Breast epithelium (tissue), 4 donors: ENCODE results near the gene SLAIN2. TPM values are rescaled to one million over a fixed set of nuclear protein-coding genes. Genes with fewer than 3 reads are reported as not detected.
"Not testable (repeated sequence)": the region's sequence is repeated elsewhere in the genome, so short reads cannot be mapped to it uniquely, and the experiment has no call there.

ENCODE experiments used
- DNase-seq, 2 donors: peaks; one replicate each; pipeline ENCODE4 v3.0.0-alpha.2; 2019; ENCODE audit warnings: low spot score in 2 of 2
- H3K27ac ChIP-seq, 2 donors: fragments of 200-600 bp; sonication (generic) in 1 of 2; one replicate each; pipeline ENCODE4 v1.5.1; 2016 to 2019; ENCODE audit warnings: mild to moderate bottlenecking in 1 of 2
- H3K27me3 ChIP-seq, 2 donors: fragments of 200-600 bp; sonication (generic) in 1 of 2; one replicate each; pipeline versions ENCODE4 v1.5.1 to v1.6.0; 2017 to 2019; ENCODE audit warnings: control low read depth in 1 of 2, mild to moderate bottlenecking in 1 of 2
- H3K36me3 ChIP-seq: fragments of 200-600 bp; one replicate; pipeline ENCODE4 v1.5.1; 2019
- H3K4me1 ChIP-seq, 2 donors: fragments of 200-600 bp; sonication (generic); one replicate each; pipeline ENCODE4 v1.5.1; 2016 to 2019; ENCODE audit warnings: control low read depth in 1 of 2
- H3K4me3 ChIP-seq, 3 donors: fragments of 200-600 bp; sonication (generic); 1 replicate in 2 of 3; 2 replicates in 1 of 3; pipeline ENCODE4 v1.5.1; 2016 to 2019; ENCODE audit warnings: mild to moderate bottlenecking in 3 of 3, moderate library complexity in 2 of 3
- H3K9me3 ChIP-seq, 2 donors: fragments of 200-600 bp; sonication (generic) in 1 of 2; one replicate each; pipeline ENCODE4 v1.5.1; 2016 to 2019; ENCODE audit warnings: control low read depth in 1 of 2
- POLR2A ChIP-seq: fragments of 450-650 bp; IDR thresholded peaks from one replicate; pipeline ENCODE4 v1.6.1; 2016; ENCODE audit warnings: antibody characterized with exemption, mild to moderate bottlenecking, moderate library complexity
- POLR2AphosphoS5 ChIP-seq, 3 donors: sonication (generic); formaldehyde crosslinking; IDR thresholded peaks; one replicate each; pipeline ENCODE4 v1.6.1; 2017; ENCODE audit warnings: antibody characterized with exemption in 3 of 3
- intact Hi-C: fragments of 100-400 bp; cut with DNase I; formaldehyde crosslinking; loops from one replicate; pipeline ENCODE4 v1.15.1; 2023; ENCODE audit warnings: low total_unique reads
- total RNA-seq, 3 donors: library from RNA; depleted of rRNA; stranded (reverse); fragments of >200 nt; gene quantifications; one replicate each; pipeline ENCODE4 v1.1.0, GENCODE V29; 2016
- TF ChIP-seq, protein P1 (sequence below), 3 donors: fragments of 450-650 bp; IDR thresholded peaks; one replicate each; pipeline ENCODE4 v1.5.1; 2016 to 2017; ENCODE audit warnings: antibody characterized with exemption in 3 of 3, mild to moderate bottlenecking in 3 of 3, moderate library complexity in 3 of 3

SLAIN2 gene
- total RNA-seq, 3 donors from 2014 or later = 41.6 to 76.6 (median 76.5) TPM

GRCh38 chr4:48299560-48299959 is 41.8 kb upstream of the SLAIN2 start:
- no peak overlapping the region for H3K4me3 ChIP-seq
- intact Hi-C loops = no loop called here
- no peak overlapping the region for H3K27ac ChIP-seq
- no peak for DNase-seq
- no peaks in the 10 kb centered on the region for H3K9me3 ChIP-seq
- no peak for TF ChIP-seq POLR2AphosphoS5 (IDR thresholded peaks at IDR 0.05)
- TF ChIP-seq, protein P1, sequence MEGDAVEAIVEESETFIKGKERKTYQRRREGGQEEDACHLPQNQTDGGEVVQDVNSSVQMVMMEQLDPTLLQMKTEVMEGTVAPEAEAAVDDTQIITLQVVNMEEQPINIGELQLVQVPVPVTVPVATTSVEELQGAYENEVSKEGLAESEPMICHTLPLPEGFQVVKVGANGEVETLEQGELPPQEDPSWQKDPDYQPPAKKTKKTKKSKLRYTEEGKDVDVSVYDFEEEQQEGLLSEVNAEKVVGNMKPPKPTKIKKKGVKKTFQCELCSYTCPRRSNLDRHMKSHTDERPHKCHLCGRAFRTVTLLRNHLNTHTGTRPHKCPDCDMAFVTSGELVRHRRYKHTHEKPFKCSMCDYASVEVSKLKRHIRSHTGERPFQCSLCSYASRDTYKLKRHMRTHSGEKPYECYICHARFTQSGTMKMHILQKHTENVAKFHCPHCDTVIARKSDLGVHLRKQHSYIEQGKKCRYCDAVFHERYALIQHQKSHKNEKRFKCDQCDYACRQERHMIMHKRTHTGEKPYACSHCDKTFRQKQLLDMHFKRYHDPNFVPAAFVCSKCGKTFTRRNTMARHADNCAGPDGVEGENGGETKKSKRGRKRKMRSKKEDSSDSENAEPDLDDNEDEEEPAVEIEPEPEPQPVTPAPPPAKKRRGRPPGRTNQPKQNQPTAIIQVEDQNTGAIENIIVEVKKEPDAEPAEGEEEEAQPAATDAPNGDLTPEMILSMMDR (IDR thresholded peaks at IDR 0.05) = no peak
- no peak for TF ChIP-seq POLR2A
- no peaks in the 10 kb centered on the region for H3K27me3 ChIP-seq
- no peaks in the 10 kb centered on the region for H3K4me1 ChIP-seq
- no peaks in the 10 kb centered on the region for H3K36me3 ChIP-seq

DNA sequence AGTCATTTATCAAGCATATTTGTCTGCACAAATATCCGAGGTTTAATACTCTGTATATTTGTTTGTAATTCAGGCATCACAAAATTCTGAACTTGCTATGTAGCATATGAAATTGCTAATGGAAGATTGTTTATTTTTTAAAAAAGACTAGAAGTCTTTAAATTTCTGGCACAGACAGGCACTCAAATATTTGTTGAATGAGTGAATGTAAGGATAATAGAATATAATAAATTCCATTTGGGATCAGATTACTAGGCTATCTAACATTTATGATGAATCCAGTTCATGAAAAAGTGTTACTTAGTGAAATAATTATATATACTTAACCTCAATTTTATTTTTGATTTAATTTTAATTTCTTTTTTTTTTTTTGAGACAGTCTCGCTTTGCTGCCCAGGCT is 41.3 kb upstream of the SLAIN2 start:
- intact Hi-C loops = no loop called here
- no peak overlapping the region for H3K27ac ChIP-seq
- no peaks in the 10 kb centered on the region for H3K36me3 ChIP-seq
- TF ChIP-seq POLR2A = no peak
- no peak for TF ChIP-seq POLR2AphosphoS5 (IDR thresholded peaks at IDR 0.05)
- TF ChIP-seq, protein P1 (IDR thresholded peaks at IDR 0.05) = no peak
- no peaks in the 10 kb centered on the region for H3K27me3 ChIP-seq
- DNase-seq = no peak
- no peaks in the 10 kb centered on the region for H3K9me3 ChIP-seq
- H3K4me3 ChIP-seq = no peak overlapping the region
- H3K4me1 ChIP-seq = no peaks in the 10 kb centered on the region

- H3K9me3 ChIP-seq = no peaks in the 10 kb centered on the region
- no peaks in the 10 kb centered on the region for H3K36me3 ChIP-seq
- TF ChIP-seq POLR2AphosphoS5 (IDR thresholded peaks at IDR 0.05) (no peak), POLR2A (no peak)
- no peak overlapping the region for H3K27ac ChIP-seq
- intact Hi-C loops = no loop called here
- no peak overlapping the region for H3K4me3 ChIP-seq
- no peak for DNase-seq
- no peaks in the 10 kb centered on the region for H3K27me3 ChIP-seq
- no peaks in the 10 kb centered on the region for H3K4me1 ChIP-seq
These were observed 35.8 kb upstream of the SLAIN2 start for GRCh38 chr4:48305508-48305907.

GRCh38 chr4:48307528-48307927 is 33.8 kb upstream of the SLAIN2 start:
- Histone ChIP-seq H3K36me3 (no peaks in the 10 kb centered on the region), H3K27ac (no peak overlapping the region), H3K9me3 (no peaks in the 10 kb centered on the region), H3K4me1 (no peaks in the 10 kb centered on the region), H3K4me3 (no peak overlapping the region), H3K27me3 (no peaks in the 10 kb centered on the region)
- DNase-seq = no peak
- intact Hi-C loops = no loop called here
- no peak for TF ChIP-seq POLR2A
- TF ChIP-seq, protein P1 (IDR thresholded peaks at IDR 0.05) = no peak
- TF ChIP-seq POLR2AphosphoS5 (IDR thresholded peaks at IDR 0.05) = no peak

DNA sequence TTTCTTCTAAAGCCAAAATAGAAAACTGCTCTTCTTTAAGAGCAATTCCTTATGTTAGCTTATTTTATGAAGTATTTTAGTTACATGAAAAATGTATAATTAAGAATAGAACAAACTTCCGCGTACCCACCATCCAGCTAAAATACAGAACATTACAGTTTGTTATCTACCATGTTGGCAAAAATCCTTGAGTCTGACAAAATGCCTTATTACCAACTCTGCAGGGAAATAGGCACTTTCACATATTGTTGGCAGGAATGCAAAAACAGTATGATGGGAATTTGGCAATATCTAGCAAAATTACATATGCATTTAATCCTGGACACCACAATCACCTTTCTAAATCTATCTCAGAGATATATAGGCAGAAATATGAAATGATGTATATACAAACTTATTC is 32.4 kb upstream of the SLAIN2 start:
- no peaks in the 10 kb centered on the region for H3K9me3 ChIP-seq
- no peaks in the 10 kb centered on the region for H3K36me3 ChIP-seq
- no peak for DNase-seq
- intact Hi-C loops = no loop called here
- no peak overlapping the region for H3K27ac ChIP-seq
- no peak overlapping the region for H3K4me3 ChIP-seq
- TF ChIP-seq POLR2AphosphoS5 (IDR thresholded peaks at IDR 0.05) (no peak), POLR2A (no peak)
- TF ChIP-seq, protein P1 (IDR thresholded peaks at IDR 0.05) = no peak
- no peaks in the 10 kb centered on the region for H3K4me1 ChIP-seq
- no peaks in the 10 kb centered on the region for H3K27me3 ChIP-seq

- no peaks in the 10 kb centered on the region for H3K4me1 ChIP-seq
- TF ChIP-seq, protein P1 (IDR thresholded peaks at IDR 0.05) = no peak
- no peak for TF ChIP-seq POLR2AphosphoS5 (IDR thresholded peaks at IDR 0.05)
- TF ChIP-seq POLR2A = no peak
- H3K4me3 ChIP-seq = no peak overlapping the region
- no peaks in the 10 kb centered on the region for H3K27me3 ChIP-seq
- intact Hi-C loops = no loop called here
- no peaks in the 10 kb centered on the region for H3K9me3 ChIP-seq
- no peak for DNase-seq
- H3K36me3 ChIP-seq = no peaks in the 10 kb centered on the region
- no peak overlapping the region for H3K27ac ChIP-seq
These were observed 29.4 kb upstream of the SLAIN2 start for GRCh38 chr4:48311896-48312295.

DNA sequence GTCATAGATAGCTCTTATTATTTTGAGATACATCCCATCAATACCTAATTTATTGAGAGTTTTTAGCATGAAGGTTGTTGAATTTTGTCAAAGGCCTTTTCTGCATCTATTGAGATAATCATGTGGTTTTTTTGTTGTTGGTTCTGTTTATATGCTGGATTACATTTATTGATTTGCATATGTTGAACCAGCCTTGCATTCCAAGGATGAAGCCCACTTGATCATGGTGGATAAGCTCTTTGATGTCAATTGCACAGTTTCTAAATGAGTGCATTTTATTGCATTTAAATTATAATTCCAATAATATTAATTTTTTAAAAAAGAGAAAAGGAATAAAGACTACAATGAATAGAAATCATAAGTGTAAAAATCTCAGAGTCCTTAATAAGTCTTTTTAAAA is 26.6 kb upstream of the SLAIN2 start:
- H3K4me3 ChIP-seq, intact Hi-C loops, H3K27me3 ChIP-seq, H3K36me3 ChIP-seq, DNase-seq, H3K4me1 ChIP-seq, H3K9me3 ChIP-seq, H3K27ac ChIP-seq: not testable (repeated sequence)
